Measurements from ENCODE around the gene BRD3OS.

Gene BRD3OS

GRCh38 chr9:134051319-134051718, 26.0 kb downstream of the BRD3OS start:
- TF ChIP-seq, protein P1, sequence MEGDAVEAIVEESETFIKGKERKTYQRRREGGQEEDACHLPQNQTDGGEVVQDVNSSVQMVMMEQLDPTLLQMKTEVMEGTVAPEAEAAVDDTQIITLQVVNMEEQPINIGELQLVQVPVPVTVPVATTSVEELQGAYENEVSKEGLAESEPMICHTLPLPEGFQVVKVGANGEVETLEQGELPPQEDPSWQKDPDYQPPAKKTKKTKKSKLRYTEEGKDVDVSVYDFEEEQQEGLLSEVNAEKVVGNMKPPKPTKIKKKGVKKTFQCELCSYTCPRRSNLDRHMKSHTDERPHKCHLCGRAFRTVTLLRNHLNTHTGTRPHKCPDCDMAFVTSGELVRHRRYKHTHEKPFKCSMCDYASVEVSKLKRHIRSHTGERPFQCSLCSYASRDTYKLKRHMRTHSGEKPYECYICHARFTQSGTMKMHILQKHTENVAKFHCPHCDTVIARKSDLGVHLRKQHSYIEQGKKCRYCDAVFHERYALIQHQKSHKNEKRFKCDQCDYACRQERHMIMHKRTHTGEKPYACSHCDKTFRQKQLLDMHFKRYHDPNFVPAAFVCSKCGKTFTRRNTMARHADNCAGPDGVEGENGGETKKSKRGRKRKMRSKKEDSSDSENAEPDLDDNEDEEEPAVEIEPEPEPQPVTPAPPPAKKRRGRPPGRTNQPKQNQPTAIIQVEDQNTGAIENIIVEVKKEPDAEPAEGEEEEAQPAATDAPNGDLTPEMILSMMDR (IDR thresholded peaks at IDR 0.05; ENCODE audit: low read depth, low read length), result no peak
- H3K4me3 ChIP-seq (ENCODE audit: low read depth, low read length), result no peak overlapping the region

DNA sequence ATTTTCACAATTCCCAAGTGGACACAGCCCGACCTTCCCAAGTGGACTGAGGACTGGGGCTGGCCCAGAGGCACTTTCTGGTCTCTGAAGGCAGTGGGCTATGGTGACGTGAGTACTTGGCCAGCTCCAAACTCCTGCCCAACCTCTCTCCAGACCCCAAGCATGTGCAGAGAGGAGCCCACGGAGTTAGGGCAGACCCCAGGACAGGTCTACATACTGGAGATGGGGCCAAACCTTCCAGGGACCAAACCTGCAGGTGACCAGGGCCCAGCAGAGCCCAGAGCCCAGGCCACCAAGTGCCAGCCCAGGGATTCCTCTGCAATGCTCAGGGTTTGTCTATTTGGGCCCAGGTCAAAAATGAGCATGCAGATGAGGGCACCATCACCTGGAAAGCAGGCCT, 27.2 kb downstream of the BRD3OS start:
- H3K4me3 ChIP-seq (ENCODE audit: low read depth, low read length), result no peak overlapping the region
- TF ChIP-seq, protein P1 (IDR thresholded peaks at IDR 0.05; ENCODE audit: low read depth, low read length), result no peak

DNA sequence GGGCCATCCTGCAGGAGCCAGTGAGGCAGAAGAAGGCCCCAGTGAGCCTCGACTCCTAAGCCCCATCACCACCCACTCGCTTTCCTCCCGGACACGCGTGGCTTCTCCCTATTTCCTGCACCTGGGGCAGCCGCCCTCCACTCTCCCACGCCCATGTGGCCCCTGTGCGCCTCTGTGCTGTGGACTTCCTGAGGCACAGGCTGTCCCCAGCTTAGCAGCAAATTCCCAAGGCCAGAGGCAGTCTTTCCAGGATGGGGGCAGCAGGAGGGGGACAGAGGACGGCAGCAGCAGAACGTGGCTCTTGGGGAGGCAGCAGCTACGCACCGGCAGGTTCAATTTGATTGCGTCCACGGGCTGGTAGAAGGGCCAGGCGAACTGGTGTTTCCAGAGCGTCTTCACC, 27.7 kb downstream of the BRD3OS start:
- H3K4me3 ChIP-seq (ENCODE audit: low read depth, low read length), result no peak overlapping the region
- TF ChIP-seq, protein P1 (IDR thresholded peaks at IDR 0.05; ENCODE audit: low read depth, low read length), result no peak

DNA sequence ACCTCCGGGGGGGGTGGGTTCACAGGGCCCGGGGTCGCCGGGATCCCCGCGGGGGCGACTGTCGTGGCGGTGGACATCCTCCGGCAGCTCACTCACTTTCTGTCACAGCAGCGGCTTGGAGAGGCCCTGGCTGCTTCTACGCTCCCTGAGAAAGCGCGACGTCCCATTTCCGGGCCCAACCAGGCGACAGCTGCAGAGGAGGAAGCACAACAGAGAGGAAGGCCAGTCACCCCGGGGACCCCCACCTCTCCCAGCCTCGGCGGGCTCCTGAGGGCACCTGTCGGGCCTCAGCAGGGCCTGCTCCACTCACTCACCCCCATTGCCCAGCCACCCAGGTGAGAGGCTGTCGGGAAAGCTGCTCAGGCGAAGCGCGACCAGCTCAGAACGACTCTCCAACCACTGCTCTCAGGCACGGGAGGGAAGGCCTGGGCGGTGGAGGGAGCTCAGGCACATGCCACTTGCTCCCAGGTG, 28.2 kb downstream of the BRD3OS start:
- TF ChIP-seq, protein P1 (IDR thresholded peaks at IDR 0.05; ENCODE audit: low read depth, low read length), result no peak
- H3K4me3 ChIP-seq (ENCODE audit: low read depth, low read length), result no peak overlapping the region

GRCh38 chr9:134053941-134054761, 28.9 kb downstream of the BRD3OS start:
- no peak overlapping the region for H3K4me3 ChIP-seq (ENCODE audit: low read depth, low read length)
- TF ChIP-seq, protein P1 (IDR thresholded peaks at IDR 0.05; ENCODE audit: low read depth, low read length), result no peak

DNA sequence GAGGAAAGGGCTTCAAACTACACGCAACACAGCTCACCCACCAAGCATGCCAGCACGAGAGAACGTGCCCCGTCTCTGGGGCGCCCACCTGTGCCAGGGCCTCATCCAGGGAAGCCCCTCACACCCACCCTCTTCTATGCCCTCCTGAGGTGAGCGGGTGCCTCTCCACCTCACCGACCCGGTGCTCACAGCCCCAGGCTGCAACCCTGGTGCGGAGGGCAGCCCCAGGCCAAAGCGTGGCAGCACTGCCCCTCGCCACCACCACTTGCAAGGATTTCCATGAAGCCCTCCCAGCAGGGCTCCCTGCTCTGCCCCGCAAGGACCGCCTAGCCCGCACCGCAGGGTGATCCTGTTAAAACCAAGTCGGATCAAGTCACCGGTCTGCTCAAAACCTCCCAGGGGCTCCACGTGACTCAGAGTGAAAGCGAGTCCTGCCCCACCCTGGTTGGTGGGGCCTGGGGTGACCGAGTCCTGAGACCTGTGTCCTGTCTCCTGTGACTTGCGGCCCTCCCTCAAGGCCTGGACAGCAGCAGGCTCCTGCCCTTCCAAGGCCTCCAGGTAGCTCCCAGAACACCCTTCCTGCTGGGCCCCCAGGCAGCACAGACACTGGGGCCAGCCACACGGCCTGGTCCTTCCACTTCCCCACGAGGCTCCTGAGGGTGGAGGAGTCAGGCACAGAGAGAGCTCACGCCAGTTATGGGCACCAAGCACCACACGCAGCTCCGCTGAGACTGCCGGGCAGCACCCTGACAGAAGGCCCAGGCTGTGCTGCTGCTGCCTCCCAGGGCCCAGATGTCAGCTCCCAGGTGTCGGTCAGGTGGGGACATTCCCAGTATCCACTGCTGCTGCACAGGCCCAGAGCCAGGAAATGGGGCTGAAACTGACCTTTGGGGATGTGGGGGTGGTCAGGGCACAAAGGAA, 29.9 kb downstream of the BRD3OS start:
- no peak overlapping the region for H3K4me3 ChIP-seq (ENCODE audit: low read depth, low read length)
- TF ChIP-seq, protein P1 (IDR thresholded peaks at IDR 0.05; ENCODE audit: low read depth, low read length), result no peak
